ENCODE data around the gene CEMIP2.

DNA sequence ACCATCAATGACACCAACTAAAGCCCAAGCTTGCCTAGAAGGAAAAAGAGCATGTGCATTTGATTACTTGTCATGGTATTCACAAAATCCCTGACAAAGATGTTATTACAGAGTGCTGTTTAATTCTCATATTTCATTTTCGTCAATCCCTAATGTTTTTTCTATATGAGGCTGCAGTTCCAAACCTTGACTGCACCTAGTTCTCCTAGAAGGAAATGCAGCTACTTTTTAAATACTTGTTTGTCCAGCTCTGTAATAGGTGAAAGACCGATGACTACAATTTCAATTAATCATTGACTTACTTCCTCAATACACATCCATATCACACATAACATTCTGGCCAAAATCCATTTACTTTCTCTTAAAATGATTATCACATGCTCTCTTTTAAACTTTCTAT, 28.1 kb downstream of the CEMIP2 start:
- no peak for TF ChIP-seq RFX1 (IDR thresholded peaks at IDR 0.05)
- TF ChIP-seq ZNF510 (CRISPR knock-in tag; IDR thresholded peaks at IDR 0.05; ENCODE audit: low read depth) = no peak
- TF ChIP-seq KLF12 (CRISPR knock-in tag; IDR thresholded peaks at IDR 0.05; ENCODE audit: borderline replicate concordance) = no peak
